Heart right ventricle (tissue), 16 donors: ENCODE data around the gene HNF4A. TPM values are rescaled to one million over a fixed set of nuclear protein-coding genes. Genes with fewer than 3 reads are reported as not detected.

Experiments used
- ATAC-seq, 8 donors: fragments of 200-7000 bp; cut with Tn5 transposase; one replicate each; pipeline ENCODE4 v1.9.1; 2020; ENCODE audit warnings: mild to moderate bottlenecking in 8 of 8, moderate library complexity in 8 of 8, moderate number of reproducible peaks in 1 of 8
- DNase-seq, 2 donors: peaks; one replicate each; pipeline ENCODE4 v3.0.0-alpha.2; 2020
- H3K27ac ChIP-seq, 10 donors: fragments of 200-600 bp; sonication (generic) in 2 of 10; one replicate each; pipeline versions ENCODE4 v1.5.0 to v1.8.0; 2020 to 2022; ENCODE audit warnings: mild to moderate bottlenecking in 3 of 10
- H3K27me3 ChIP-seq, 7 donors: fragments of 200-600 bp; one replicate each; pipeline ENCODE4 v1.8.0; 2021 to 2022; ENCODE audit warnings: mild to moderate bottlenecking in 2 of 7
- H3K36me3 ChIP-seq, 9 donors: fragments of 200-600 bp; sonication (generic) in 1 of 9; one replicate each; pipeline versions ENCODE4 v1.5.0 to v1.8.0; 2020 to 2022; ENCODE audit warnings: mild to moderate bottlenecking in 2 of 9
- H3K4me1 ChIP-seq, 9 donors: fragments of 200-600 bp; sonication (generic) in 1 of 9; one replicate each; pipeline versions ENCODE4 v1.5.0 to v1.8.0; 2020 to 2022; ENCODE audit warnings: mild to moderate bottlenecking in 4 of 9
- H3K4me3 ChIP-seq, 10 donors: fragments of 200-600 bp; sonication (generic) in 2 of 10; one replicate each; pipeline versions ENCODE4 v1.5.0 to v1.8.0; 2020 to 2022; ENCODE audit warnings: mild to moderate bottlenecking in 7 of 10, moderate library complexity in 2 of 10
- H3K9me3 ChIP-seq, 11 donors: fragments of 200-600 bp in 10 of 11; sonication (generic) in 2 of 11; one replicate each; pipeline versions ENCODE4 v1.5.0 to v1.8.0; 2013 to 2022; ENCODE audit warnings: mild to moderate bottlenecking in 2 of 11, control low read depth in 1 of 11, moderate library complexity in 1 of 11
- CTCF ChIP-seq, 9 donors: fragments of 200-600 bp; sonication (generic) in 2 of 9; IDR thresholded peaks; one replicate each; pipeline versions ENCODE4 v1.5.0 to v1.8.0; 2021 to 2022; ENCODE audit warnings: antibody characterized with exemption in 9 of 9, mild to moderate bottlenecking in 5 of 9, moderate library complexity in 1 of 9
- WGBS, 2 donors: extraction: QIAGEN DNeasy Blood & Tissue Kit; methylation state at CpG; one replicate each; pipeline ENCODE4 v1.1.7; 2013; ENCODE audit warnings: inconsistent platforms in 1 of 2; 5-methylcytosine and 5-hydroxymethylcytosine counted together
- intact Hi-C, 10 donors: fragments of 100-400 bp; cut with DNase I; formaldehyde crosslinking; loops; one replicate each; pipeline versions ENCODE4 v1.11.1 to v1.14.2; 2022
- polyA plus RNA-seq, 2 donors: library from polyadenylated mRNA; stranded (reverse); fragments of 200-250 nt; gene quantifications; one replicate each; pipeline ENCODE4 v1.2.3, GENCODE V29; 2013
- total RNA-seq, 10 donors: library from RNA; stranded (reverse); fragmentation: NEBNext Ultra II Directional in 3 of 10; extraction: Animal tissue kit (Norgen Biotek cat#: 25700) in 3 of 10; gene quantifications; one replicate each; pipeline versions ENCODE4 v1.2.1 to v1.2.4, GENCODE V29; 2021 to 2023
- donor health status: Arrhythmogenic right ventricular cardiomyopathy.
- donor health status: ischemic (EF 13 %, LVEDD 7.1; RV severe dilation, severe dysfunction).
- donor health status: healthy with polysubstance abuse.
- donor health status: DM: no; HTN: yes; CAD: no.
- donor health status: DM: no; HTN: no; CAD: no.
- donor health status: ischemic (EF 25% LVEDD 6.9; RV normal size, moderate dysfunction).
- donor health status: ischemic (EF 25% LVEDD 5.7; RV mildly dilated, moderate dysfunction).
- donor health status: healthy.
- donor health status: DM: yes; HTN: yes; CAD: no.
- donor health status: Ischemic cardiomyopathy.
- donor health status: ischemic (EF 35%, LVEDD 5.7; RV mildly dilated, moderate dysfunction).
- donor health status: nonischemic (EF 11% LVEDD 7.7; RV severe dilation, severe dysfunction).
- donor health status: DM: yes; HTN: yes; CAD: no.
- donor health status: PGD.
- donor health status: ischemic (EF 29% LVEDD 5.4; RV normal size, mild dysfunction).
- donor health status: nonischemic (EF 23%, LVEDD 6.1; RV moderate dilation, normal function).

The HNF4A gene
- total and polyA plus RNA-seq, 12 donors = under 0.01 TPM; not detected in 11

GRCh38 chr20:44435630-44436335, 80.3 kb downstream of the HNF4A start:
- ATAC-seq (no peak), DNase-seq (no peak)
- WGBS, 2 donors = 78% methylated on average over 12 of the region's 12 CpGs
- Histone ChIP-seq H3K36me3 (no peaks in the 10 kb centered on the region), H3K4me3 (no peak overlapping the region), H3K9me3 (no peaks in the 10 kb centered on the region), H3K4me1 (no peaks in the 10 kb centered on the region), H3K27ac (no peak overlapping the region), H3K27me3 (peaks cover 0 to 31% (median 11%) of the 10 kb centered on the region in 7 donors)
- no peak for TF ChIP-seq CTCF (IDR thresholded peaks at IDR 0.05)
- intact Hi-C loops = no loop called here

GRCh38 chr20:44436393-44436792, 80.9 kb downstream of the HNF4A start:
- ATAC-seq (no peak), DNase-seq (no peak)
- H3K27ac ChIP-seq = no peak overlapping the region
- no peak overlapping the region for H3K4me3 ChIP-seq
- H3K27me3 ChIP-seq = peaks cover 0 to 25% (median 9%) of the 10 kb centered on the region in 7 donors
- no peak for TF ChIP-seq CTCF (IDR thresholded peaks at IDR 0.05)
- no peaks in the 10 kb centered on the region for H3K36me3 ChIP-seq
- WGBS, 2 donors = 75% methylated on average over 12 of the region's 12 CpGs
- H3K4me1 ChIP-seq = no peaks in the 10 kb centered on the region
- intact Hi-C loops = no loop called here
- H3K9me3 ChIP-seq = no peaks in the 10 kb centered on the region

GRCh38 chr20:44437497-44437896, 82.0 kb downstream of the HNF4A start:
- no peaks in the 10 kb centered on the region for H3K9me3 ChIP-seq
- ATAC-seq = no peak
- H3K27me3 ChIP-seq = peaks cover 0 to 20% (median 5%) of the 10 kb centered on the region in 7 donors
- no peaks in the 10 kb centered on the region for H3K36me3 ChIP-seq
- intact Hi-C loops = no loop called here
- TF ChIP-seq CTCF (IDR thresholded peaks at IDR 0.05) = no peak
- H3K4me1 ChIP-seq = no peaks in the 10 kb centered on the region
- H3K27ac ChIP-seq = no peak overlapping the region
- no peak overlapping the region for H3K4me3 ChIP-seq
- 95 to 96% methylated on average over 5 of the region's 5 CpGs for WGBS, 2 donors
- DNase-seq = no peak

- no peaks in the 10 kb centered on the region for H3K36me3 ChIP-seq
- H3K4me1 ChIP-seq = no peaks in the 10 kb centered on the region
- no peak for TF ChIP-seq CTCF (IDR thresholded peaks at IDR 0.05)
- ATAC-seq (no peak), DNase-seq (no peak)
- WGBS, 2 donors = 83 to 87% methylated on average over 4 of the region's 4 CpGs
- H3K27me3 ChIP-seq = peaks cover 0 to 10% (median 0%) of the 10 kb centered on the region in 7 donors
- intact Hi-C loops = no loop called here
- H3K27ac ChIP-seq = no peak overlapping the region
- H3K9me3 ChIP-seq = no peaks in the 10 kb centered on the region
- no peak overlapping the region for H3K4me3 ChIP-seq
Observed at GRCh38 chr20:44438782-44439181, 83.3 kb downstream of the HNF4A start.
